B cell (primary cell): Measurements from ENCODE around the gene LAMTOR5. TPM values are rescaled to one million over a fixed set of nuclear protein-coding genes. Genes with fewer than 3 reads are reported as not detected.
A peak's percentile ranks its signal among the peaks of the same experiment; 100 is the strongest.

ENCODE experiments used
- ATAC-seq: fragments of 200-7000 bp; cut with Tn5 transposase; one replicate; pipeline ENCODE4 v1.10.0; 2021; ENCODE audit warnings: low read depth, mild to moderate bottlenecking, moderate number of reproducible peaks, moderate library complexity
- CTCF ChIA-PET: fragments of 350-600 bp; sonication (Branson Sonifier 250); formaldehyde crosslinking; loops from one replicate; lab custom pipeline; 2021; ENCODE audit warnings: antibody characterized with exemption, inconsistent platforms; lab: Charles Lee
- POLR2A ChIA-PET: fragments of 350-600 bp; sonication (Branson Sonifier 250); formaldehyde crosslinking; loops from one replicate; lab custom pipeline; 2021; ENCODE audit warnings: antibody characterized with exemption; lab: Charles Lee
- DNase-seq: peaks from one replicate; pipeline ENCODE4 v3.0.0; 2013
- H2AFZ ChIP-seq: 2 replicates; pipeline ENCODE4 v1.6.1; 2012; ENCODE audit warnings: mild to moderate bottlenecking, low read depth, low read length; ENCODE audit not compliant: insufficient read depth, poor library complexity, severe bottlenecking
- H3K27ac ChIP-seq, 2 donors: 1 replicate in 1 of 2; 2 replicates in 1 of 2; pipeline ENCODE4 v1.5.1; 2012 to 2013; ENCODE audit warnings: low read length in 2 of 2, mild to moderate bottlenecking in 2 of 2, moderate library complexity in 1 of 2
- H3K27me3 ChIP-seq, 4 experiments: fragments of 200-600 bp in 1 of 4; sonication (generic) in 1 of 4; replicated peaks in 1 of 4; 1 replicate in 2 of 4; 2 replicates in 2 of 4; pipeline versions ENCODE4 v1.6.1 to v1.7.0; 2013 to 2016; ENCODE audit warnings: low read length in 3 of 4, mild to moderate bottlenecking in 2 of 4, mixed read lengths in 1 of 4, moderate library complexity in 1 of 4; ENCODE audit not compliant: insufficient read depth in 4 of 4, control insufficient read depth in 3 of 4; ENCODE audit errors: control extremely low read depth in 1 of 4
- H3K36me3 ChIP-seq, 2 experiments: replicated peaks in 1 of 2; 1 replicate in 1 of 2; 2 replicates in 1 of 2; pipeline versions ENCODE4 v1.6.1 to v1.7.1; 2013; ENCODE audit warnings: low read length in 1 of 2; ENCODE audit not compliant: insufficient read depth in 2 of 2, control insufficient read depth in 1 of 2; ENCODE audit errors: control extremely low read depth in 1 of 2, extremely low read depth in 1 of 2
- H3K4me1 ChIP-seq, 2 donors: fragments of 200-600 bp in 1 of 2; sonication (generic) in 1 of 2; 1 replicate in 1 of 2; 2 replicates in 1 of 2; pipeline versions ENCODE4 v1.5.1 to v1.6.1; 2013 to 2017; ENCODE audit warnings: low read length in 2 of 2; ENCODE audit not compliant: control insufficient read depth in 2 of 2, insufficient read depth in 2 of 2
- H3K4me2 ChIP-seq: replicated peaks from 2 replicates; pipeline ENCODE3; 2012; ENCODE audit warnings: mild to moderate bottlenecking, low read depth, low read length; ENCODE audit not compliant: poor library complexity, severe bottlenecking
- H3K4me3 ChIP-seq, 5 experiments: fragments of 200-600 bp in 1 of 5; sonication (generic) in 1 of 5; 1 replicate in 3 of 5; 2 replicates in 2 of 5; pipeline versions ENCODE4 v1.5.1 to v1.7.0; 2011 to 2016; ENCODE audit warnings: low read length in 4 of 5, mild to moderate bottlenecking in 4 of 5, low read depth in 2 of 5, control low read depth in 1 of 5, moderate library complexity in 1 of 5; ENCODE audit not compliant: insufficient read depth in 1 of 5; ENCODE audit errors: control extremely low read depth in 1 of 5, extremely low read depth in 1 of 5
- H3K79me2 ChIP-seq: fragments of 200-600 bp; sonication (generic); one replicate; pipeline ENCODE4 v1.6.0; 2016; ENCODE audit warnings: low read length; ENCODE audit not compliant: control insufficient read depth, insufficient read depth
- H3K9ac ChIP-seq: fragments of 200-600 bp; sonication (generic); 2 replicates; pipeline ENCODE4 v1.6.1; 2017; ENCODE audit warnings: mild to moderate bottlenecking, low read length, moderate library complexity
- H3K9me3 ChIP-seq, 3 donors: one replicate each; pipeline versions ENCODE4 v1.6.1 to v1.7.1; 2013; ENCODE audit warnings: low read length in 2 of 3; ENCODE audit not compliant: control insufficient read depth in 2 of 3, insufficient read depth in 1 of 3; ENCODE audit errors: control extremely low read depth in 1 of 3
- H4K20me1 ChIP-seq: 2 replicates; pipeline ENCODE4 v1.6.0; 2012; ENCODE audit warnings: mild to moderate bottlenecking, low read length; ENCODE audit not compliant: insufficient read depth, control insufficient read depth, poor library complexity, severe bottlenecking
- H3K27ac Mint-ChIP-seq: one replicate; pipeline ENCODE4 v1.8.0; 2021; ENCODE audit warnings: mixed read lengths
- H3K27me3 Mint-ChIP-seq: one replicate; pipeline ENCODE4 v1.8.0; 2021; ENCODE audit warnings: mixed read lengths
- H3K4me1 Mint-ChIP-seq: one replicate; pipeline ENCODE4 v1.8.0; 2021; ENCODE audit warnings: mixed read lengths
- H3K4me3 Mint-ChIP-seq: one replicate; pipeline ENCODE4 v1.8.0; 2021; ENCODE audit warnings: mixed read lengths
- H3K9me3 Mint-ChIP-seq: one replicate; pipeline ENCODE4 v1.8.0; 2022; ENCODE audit warnings: mixed read lengths; ENCODE audit not compliant: insufficient read depth
- CTCF ChIP-seq: fragments of 200-600 bp; IDR thresholded peaks from one replicate; pipeline ENCODE4 v1.8.0; 2022; ENCODE audit warnings: antibody characterized with exemption, mild to moderate bottlenecking
- EZH2 ChIP-seq: IDR thresholded peaks from 2 replicates; pipeline ENCODE4 v1.6.1; 2012; ENCODE audit warnings: borderline replicate concordance, low read depth, mild to moderate bottlenecking, moderate library complexity, low read length; ENCODE audit not compliant: insufficient read depth, poor library complexity, severe bottlenecking
- WGBS: methylation state at CpG from one replicate; pipeline ENCODE4 v1.1.5; 2013; ENCODE audit warnings: missing lambda C conversion rate; ENCODE audit not compliant: insufficient coverage; 5-methylcytosine and 5-hydroxymethylcytosine counted together
- intact Hi-C: fragments of 100-400 bp; cut with micrococcal nuclease; formaldehyde crosslinking; loops from one replicate; pipeline ENCODE4 v1.10.0; 2022
- polyA minus RNA-seq: library from RNA; depleted of rRNA, polyadenylated mRNA; stranded (reverse); fragments of >200 nt; gene quantifications from 2 replicates; pipeline ENCODE4 v1.2.3, GENCODE V29; 2012
- polyA plus RNA-seq: library from polyadenylated mRNA; depleted of rRNA; stranded (reverse); fragments of >200 nt; gene quantifications from 2 replicates; pipeline ENCODE4 v1.2.3, GENCODE V29; 2012
- total RNA-seq, 2 donors: library from RNA; stranded (reverse); fragments of 120-200 nt in 1 of 2; gene quantifications; 1 replicate in 1 of 2; 2 replicates in 1 of 2; pipeline versions ENCODE4 v1.2.3 to v1.2.4, GENCODE V29; 2013 to 2022

The LAMTOR5 gene
- total RNA-seq (145 and 151 TPM in 2 replicates), polyA plus RNA-seq (253 and 281 TPM in 2 replicates), polyA minus RNA-seq (42.5 and 60.3 TPM in 2 replicates)
- total RNA-seq (2013) = 155 TPM

- peak within 1 kb of the TSS; percentile 93 for H3K9ac ChIP-seq
- H3K4me2 ChIP-seq = peak within 1 kb of the TSS; percentile 82
- H3K27ac Mint-ChIP-seq = peak within 1 kb of the TSS; percentile 99
- ChIA-PET POLR2A (interaction anchor here (0.7 to 5.4 kb wide), 5 partner anchors 22 to 69 kb away, joined by 4 to 37 read pairs (median 7); partner anchors contain the start of gene RBM15), CTCF (interaction anchor here (0.8 to 11.1 kb wide), 10 partner anchors 10 to 1360 kb away, joined by 3 to 257 read pairs (median 6); partner anchors contain the start of genes KCNC4 and RBM15)
- ATAC-seq = peak; percentile 92
- no peaks in the 10 kb centered on the region for H3K27me3 Mint-ChIP-seq
- WGBS = under 1% methylated on average over 76 of the region's 76 CpGs
- peak; percentile 23 for TF ChIP-seq CTCF
- no peak for TF ChIP-seq EZH2
- no peaks in the 10 kb centered on the region for H4K20me1 ChIP-seq
- peaks cover 18 to 23% of the 10 kb centered on the region in 2 donors for H3K4me1 ChIP-seq
- intact Hi-C loops = loop anchor here (1.0 to 5.0 kb wide), 7 partner anchors 22 to 925 kb away; partner anchors contain the start of genes ATXN7L2, KCNC4 and STRIP1
- no peaks in the 10 kb centered on the region for H3K9me3 Mint-ChIP-seq
- peaks cover 25% of the 10 kb centered on the region for H3K4me1 Mint-ChIP-seq
- H3K79me2 ChIP-seq = peaks cover 45% of the 10 kb centered on the region
- H3K27ac ChIP-seq = peak within 1 kb of the TSS; percentile 87 to 90
- no peaks in the 10 kb centered on the region for H3K9me3 ChIP-seq
- H3K27me3 ChIP-seq = no peaks in the 10 kb centered on the region
- peak within 1 kb of the TSS; percentile 92 for H2AFZ ChIP-seq
- H3K36me3 ChIP-seq = peaks cover 5 to 33% of the 10 kb centered on the region in 2 experiments
- peak within 1 kb of the TSS; percentile 76 to 99 (median 90) for H3K4me3 ChIP-seq
- H3K4me3 Mint-ChIP-seq = peak within 1 kb of the TSS; percentile 100
- peak; percentile 94 for DNase-seq
Observed at GRCh38 chr1:110407260-110408210, at the start of gene LAMTOR5. TSS of gene LAMTOR5 (minus strand) at chr1:110407694. CDS start at chr1:110407620, 74 bp downstream.
